Psoas muscle (tissue), 8 donors: Measurements from ENCODE around the gene COL4A1. TPM values are rescaled to one million over a fixed set of nuclear protein-coding genes. Genes with fewer than 3 reads are reported as not detected.

Experiments used
- ATAC-seq, 4 donors: fragments of 200-7000 bp; cut with Tn5 transposase; one replicate each; pipeline ENCODE4 v1.9.1; 2020; ENCODE audit warnings: moderate library complexity in 3 of 4, mild to moderate bottlenecking in 2 of 4
- DNase-seq, 2 donors: peaks; one replicate each; pipeline ENCODE4 v3.0.0-alpha.2; 2020
- H3K27ac ChIP-seq: fragments of 200-600 bp; one replicate; pipeline ENCODE4 v1.8.0; 2022
- H3K27me3 ChIP-seq, 3 donors: fragments of 200-600 bp in 1 of 3; one replicate each; pipeline versions ENCODE4 v1.6.1 to v1.8.0; 2013 to 2022; ENCODE audit warnings: low read length in 2 of 3, mild to moderate bottlenecking in 2 of 3, moderate library complexity in 1 of 3; ENCODE audit not compliant: insufficient read depth in 3 of 3
- H3K36me3 ChIP-seq, 2 donors: fragments of 200-600 bp in 1 of 2; one replicate each; pipeline versions ENCODE4 v1.6.1 to v1.8.0; 2013 to 2022; ENCODE audit warnings: low read depth in 1 of 2, mild to moderate bottlenecking in 1 of 2, moderate library complexity in 1 of 2; ENCODE audit not compliant: insufficient read depth in 1 of 2
- H3K4me1 ChIP-seq: fragments of 200-600 bp; one replicate; pipeline ENCODE4 v1.8.0; 2022
- H3K4me3 ChIP-seq: fragments of 200-600 bp; one replicate; pipeline ENCODE4 v1.8.0; 2022; ENCODE audit warnings: mild to moderate bottlenecking
- H3K9me3 ChIP-seq: fragments of 200-600 bp; one replicate; pipeline ENCODE4 v1.8.0; 2022
- CTCF ChIP-seq: fragments of 200-600 bp; IDR thresholded peaks from one replicate; pipeline ENCODE4 v1.8.0; 2022; ENCODE audit warnings: antibody characterized with exemption
- WGBS, 3 donors: extraction: QIAGEN DNeasy Blood & Tissue Kit; methylation state at CpG; one replicate each; pipeline versions ENCODE4 v1.1.6 to v1.1.7; 2013; 5-methylcytosine and 5-hydroxymethylcytosine counted together
- intact Hi-C, 2 donors: fragments of 100-400 bp; cut with DNase I; formaldehyde crosslinking; loops; one replicate each; pipeline versions ENCODE4 v1.11.0 to v1.14.2; 2022
- polyA plus RNA-seq, 3 donors: library from polyadenylated mRNA; stranded (reverse); fragments of 200-250 nt; gene quantifications; one replicate each; pipeline ENCODE4 v1.2.3, GENCODE V29; 2013
- total RNA-seq, 4 donors: library from RNA; stranded (reverse); fragmentation: NEBNext Ultra II Directional in 2 of 4; extraction: Animal tissue kit (Norgen Biotek cat#: 25700) in 2 of 4; gene quantifications; one replicate each; pipeline versions ENCODE4 v1.2.1 to v1.2.4, GENCODE V29; 2021 to 2023
- donor health status: healthy with polysubstance abuse.
- donor health status: DM: no; HTN: no; CAD: no; lungs with moderate emphysema.
- donor health status: Bipolar disorder and iron deficiency.
- donor health status: healthy.
- donor health status: DM: yes; HTN: yes; CAD: no.
- donor health status: DM: no; HTN: no; CAD: no.
- donor health status: DM: no; HTN: no; CAD: no.
- donor health status: DM: yes; HTN: yes; CAD: no.

Gene COL4A1
- total and polyA plus RNA-seq, 7 donors, result 39.0 to 127 (median 97.0) TPM

GRCh38 chr13:110149036-110149435 lies 157.9 kb downstream of the COL4A1 start:
- no peaks in the 10 kb centered on the region for H3K27me3 ChIP-seq
- no peak for DNase-seq
- H3K9me3 ChIP-seq, result no peaks in the 10 kb centered on the region
- no peaks in the 10 kb centered on the region for H3K4me1 ChIP-seq
- no peak for TF ChIP-seq CTCF
- peaks cover 0 to 25% of the 10 kb centered on the region in 2 donors for H3K36me3 ChIP-seq
- intact Hi-C loops, result no loop called here
- H3K4me3 ChIP-seq, result no peak overlapping the region
- 88 to 94% (median 89%) methylated on average over 7 of the region's 7 CpGs for WGBS, 3 donors
- H3K27ac ChIP-seq, result no peak overlapping the region
- no peak for ATAC-seq

- no peak for TF ChIP-seq CTCF
- 89 to 92% (median 90%) methylated on average over 3 of the region's 3 CpGs for whole genome bisulfite sequencing, 3 donors
Measured at GRCh38 chr13:110140099-110140498, 166.9 kb downstream of the COL4A1 start.

GRCh38 chr13:110138700-110139036 lies 168.3 kb downstream of the COL4A1 start:
- intact Hi-C loops, result no loop called here
- DNase-seq (no peak), ATAC-seq (peak in 2 of 4 donors; percentile 2)
- peak overlapping the region; percentile 64 for H3K4me3 ChIP-seq
- H3K27ac ChIP-seq, result peak overlapping the region; percentile 79
- H3K9me3 ChIP-seq, result no peaks in the 10 kb centered on the region
- peaks cover 16% of the 10 kb centered on the region for H3K4me1 ChIP-seq
- H3K27me3 ChIP-seq, result no peaks in the 10 kb centered on the region
- WGBS, 3 donors, result 29 to 34% (median 30%) methylated on average over 8 of the region's 8 CpGs
- H3K36me3 ChIP-seq, result no peaks in the 10 kb centered on the region
- TF ChIP-seq CTCF, result no peak

More at GRCh38 chr13:110140099-110140498, 166.9 kb downstream of the COL4A1 start:
- no peaks in the 10 kb centered on the region for H3K27me3 ChIP-seq
- no peak overlapping the region for H3K4me3 ChIP-seq
- DNase-seq (no peak), ATAC-seq (no peak)
- peaks cover 14% of the 10 kb centered on the region for H3K4me1 ChIP-seq
- intact Hi-C loops, result no loop called here
- H3K9me3 ChIP-seq, result no peaks in the 10 kb centered on the region
- no peak overlapping the region for H3K27ac ChIP-seq
- H3K36me3 ChIP-seq, result no peaks in the 10 kb centered on the region

GRCh38 chr13:110138010-110138699 lies 168.8 kb downstream of the COL4A1 start:
- intact Hi-C loops, result no loop called here

More at GRCh38 chr13:110138010-110138699, 168.8 kb downstream of the COL4A1 start:
- 0 to 1% (median 0%) methylated on average over 47 to 60 of the region's 60 CpGs for WGBS, 3 donors
- H3K27ac ChIP-seq, result peak overlapping the region; percentile 79
- H3K27me3 ChIP-seq, result no peaks in the 10 kb centered on the region
- H3K9me3 ChIP-seq, result no peaks in the 10 kb centered on the region
- H3K36me3 ChIP-seq, result no peaks in the 10 kb centered on the region
- H3K4me1 ChIP-seq, result peaks cover 16% of the 10 kb centered on the region
- no peak for TF ChIP-seq CTCF
- ATAC-seq, result peak; percentile 79 to 84 (median 81)
- peak; percentile 81 to 88 for DNase-seq
- peak overlapping the region; percentile 64 for H3K4me3 ChIP-seq
